Vagina (tissue), 2 donors: ENCODE data around the gene OGDH. TPM values are rescaled to one million over a fixed set of nuclear protein-coding genes. Genes with fewer than 3 reads are reported as not detected.

Experiments
- DNase-seq, 2 donors: peaks; one replicate each; pipeline ENCODE4 v3.0.0-alpha.2; 2017; ENCODE audit errors: extremely low spot score in 2 of 2
- H3K27ac ChIP-seq: fragments of 200-600 bp; sonication (generic); one replicate; pipeline ENCODE4 v1.5.1; 2019
- H3K27me3 ChIP-seq: fragments of 200-600 bp; sonication (generic); one replicate; pipeline ENCODE4 v1.5.1; 2019
- H3K36me3 ChIP-seq, 2 donors: fragments of 200-600 bp; sonication (generic); one replicate each; pipeline ENCODE4 v1.5.1; 2017 to 2019
- H3K4me1 ChIP-seq: fragments of 200-600 bp; sonication (generic); one replicate; pipeline ENCODE4 v1.5.1; 2019
- H3K4me3 ChIP-seq, 2 donors: fragments of 200-600 bp; sonication (generic); 1 replicate in 1 of 2; 2 replicates in 1 of 2; pipeline ENCODE4 v1.5.1; 2016 to 2019
- H3K9me3 ChIP-seq: fragments of 200-600 bp; sonication (generic); one replicate; pipeline ENCODE4 v1.5.1; 2019
- CTCF ChIP-seq, 3 experiments: fragments of 450-650 bp in 2 of 3; fragments of 200-600 bp in 1 of 3; sonication (generic) in 1 of 3; IDR thresholded peaks; one replicate each; pipeline ENCODE4 v1.5.1; 2017 to 2019; ENCODE audit warnings: antibody characterized with exemption in 3 of 3, mild to moderate bottlenecking in 2 of 3, moderate library complexity in 2 of 3
- POLR2A ChIP-seq, 2 donors: fragments of 450-650 bp; IDR thresholded peaks; one replicate each; pipeline ENCODE4 v1.6.1; 2017; ENCODE audit warnings: antibody characterized with exemption in 2 of 2, mild to moderate bottlenecking in 2 of 2, moderate library complexity in 2 of 2
- POLR2AphosphoS5 ChIP-seq, 2 donors: sonication (generic); formaldehyde crosslinking; IDR thresholded peaks; one replicate each; pipeline ENCODE4 v1.9.0; 2017; ENCODE audit warnings: antibody characterized with exemption in 2 of 2, mild to moderate bottlenecking in 2 of 2, low read depth in 1 of 2; ENCODE audit not compliant: insufficient read depth in 1 of 2
- intact Hi-C: fragments of 100-400 bp; cut with DNase I; formaldehyde crosslinking; loops from one replicate; pipeline ENCODE4 v1.15.1; 2023
- total RNA-seq: library from RNA; depleted of rRNA; stranded (reverse); fragments of >200 nt; gene quantifications from one replicate; pipeline ENCODE4 v1.2.3, GENCODE V29; 2016

Gene OGDH
- total RNA-seq, 1 donor from 2014 or later = 80.0 TPM

- no peak for DNase-seq
- Histone ChIP-seq H3K4me3 (no peak overlapping the region), H3K27me3 (no peaks in the 10 kb centered on the region), H3K27ac (no peak overlapping the region), H3K36me3 (no peaks in the 10 kb centered on the region), H3K9me3 (no peaks in the 10 kb centered on the region), H3K4me1 (peaks cover 34% of the 10 kb centered on the region)
- TF ChIP-seq CTCF (IDR thresholded peaks at IDR 0.05) (no peak), POLR2AphosphoS5 (IDR thresholded peaks at IDR 0.05; ENCODE audit: insufficient read depth in 1 of 2, low read depth in 1 of 2) (no peak), POLR2A (IDR thresholded peaks at IDR 0.05) (no peak)
- intact Hi-C loops = no loop called here
These were observed 3.4 kb downstream of the OGDH start for GRCh38 chr7:44609829-44610228.

DNA sequence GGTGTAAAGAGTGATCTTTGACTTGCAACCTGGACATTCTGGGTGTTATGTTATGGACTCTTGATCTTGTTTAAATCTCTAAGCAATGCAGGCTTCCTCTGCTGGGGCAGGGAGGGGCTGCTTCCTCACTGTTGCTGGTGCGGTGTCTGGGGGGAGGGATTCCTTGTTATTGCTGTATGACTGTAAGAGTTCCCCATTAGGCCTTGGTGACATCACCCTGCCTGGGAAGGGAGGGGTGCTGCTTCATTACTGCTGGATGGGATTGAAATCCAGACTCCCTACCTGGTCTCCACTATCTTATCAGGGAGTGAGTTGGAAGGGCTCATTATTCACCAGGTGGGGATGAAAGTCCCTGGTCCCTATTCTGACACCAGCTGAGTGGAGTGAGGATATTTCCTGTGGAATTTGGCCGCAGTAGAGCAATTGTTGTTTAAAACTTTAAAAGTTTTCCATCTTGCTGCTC is 8.8 kb downstream of the OGDH start:
- Histone ChIP-seq H3K4me1 (peaks cover 30% of the 10 kb centered on the region), H3K27ac (no peak overlapping the region), H3K9me3 (no peaks in the 10 kb centered on the region), H3K4me3 (no peak overlapping the region), H3K36me3 (no peaks in the 10 kb centered on the region), H3K27me3 (no peaks in the 10 kb centered on the region)
- no peak for DNase-seq
- intact Hi-C loops = no loop called here
- TF ChIP-seq POLR2A (IDR thresholded peaks at IDR 0.05) (no peak), CTCF (IDR thresholded peaks at IDR 0.05) (no peak), POLR2AphosphoS5 (IDR thresholded peaks at IDR 0.05; ENCODE audit: insufficient read depth in 1 of 2, low read depth in 1 of 2) (no peak)

DNA sequence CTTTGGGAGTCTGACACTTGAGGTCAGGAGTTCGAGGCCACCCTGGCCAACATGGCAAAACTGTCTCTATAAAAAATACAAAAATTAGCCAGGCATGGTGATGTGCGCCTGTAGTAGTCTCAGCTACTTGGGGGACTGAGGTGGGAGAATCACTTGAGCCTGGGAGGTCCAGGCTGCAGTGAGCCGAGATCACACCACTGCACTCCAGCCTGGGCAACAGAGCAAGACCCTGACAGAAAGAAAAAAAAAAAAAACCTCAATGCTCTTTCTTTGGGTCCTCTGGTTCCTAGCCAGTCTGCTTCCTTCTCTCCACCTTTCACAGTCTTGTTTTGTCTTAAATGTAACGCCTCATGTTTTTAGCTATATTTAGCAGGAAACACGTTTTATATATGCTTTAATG is 9.4 kb downstream of the OGDH start:
- H3K9me3 ChIP-seq = no peaks in the 10 kb centered on the region
- H3K27me3 ChIP-seq = no peaks in the 10 kb centered on the region
- no peak for DNase-seq
- TF ChIP-seq POLR2AphosphoS5 (IDR thresholded peaks at IDR 0.05; ENCODE audit: insufficient read depth in 1 of 2, low read depth in 1 of 2) (no peak), CTCF (IDR thresholded peaks at IDR 0.05) (no peak), POLR2A (IDR thresholded peaks at IDR 0.05) (no peak)
- H3K27ac ChIP-seq = no peak overlapping the region
- no peak overlapping the region for H3K4me3 ChIP-seq
- H3K4me1 ChIP-seq = peaks cover 36% of the 10 kb centered on the region
- intact Hi-C loops = no loop called here
- H3K36me3 ChIP-seq = no peaks in the 10 kb centered on the region

DNA sequence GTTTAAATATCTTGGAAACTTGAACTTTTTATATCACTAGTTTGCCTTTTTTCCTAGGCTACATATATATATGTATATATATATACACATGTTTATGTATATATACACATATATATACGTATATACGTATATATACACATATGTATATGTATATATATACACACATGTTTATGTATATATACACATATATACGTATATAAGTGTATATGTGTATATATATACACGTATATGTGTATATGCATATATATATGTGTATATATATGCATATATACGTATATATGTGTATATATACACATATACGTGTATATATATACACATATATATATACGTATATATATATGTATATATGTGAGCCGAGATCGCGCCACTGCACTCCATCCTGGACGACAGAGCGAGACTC is 10.1 kb downstream of the OGDH start:
- no peak overlapping the region for H3K27ac ChIP-seq
- no peaks in the 10 kb centered on the region for H3K27me3 ChIP-seq
- TF ChIP-seq POLR2A (IDR thresholded peaks at IDR 0.05) (no peak), CTCF (IDR thresholded peaks at IDR 0.05) (no peak), POLR2AphosphoS5 (IDR thresholded peaks at IDR 0.05; ENCODE audit: insufficient read depth in 1 of 2, low read depth in 1 of 2) (no peak)
- DNase-seq = no peak
- intact Hi-C loops = no loop called here
- H3K4me1 ChIP-seq = peaks cover 44% of the 10 kb centered on the region
- no peaks in the 10 kb centered on the region for H3K36me3 ChIP-seq
- no peak overlapping the region for H3K4me3 ChIP-seq
- H3K9me3 ChIP-seq = no peaks in the 10 kb centered on the region

GRCh38 chr7:44617225-44617890 is 10.9 kb downstream of the OGDH start:
- Histone ChIP-seq H3K4me1 (peaks cover 52% of the 10 kb centered on the region), H3K27ac (no peak overlapping the region), H3K4me3 (no peak overlapping the region), H3K27me3 (no peaks in the 10 kb centered on the region), H3K36me3 (no peaks in the 10 kb centered on the region), H3K9me3 (no peaks in the 10 kb centered on the region)
- TF ChIP-seq POLR2A (IDR thresholded peaks at IDR 0.05) (no peak), POLR2AphosphoS5 (IDR thresholded peaks at IDR 0.05; ENCODE audit: insufficient read depth in 1 of 2, low read depth in 1 of 2) (no peak), CTCF (IDR thresholded peaks at IDR 0.05) (no peak)
- intact Hi-C loops = no loop called here
- DNase-seq = no peak
